ENCODE results near the gene DPEP2. TPM values are rescaled to one million over a fixed set of nuclear protein-coding genes. Genes with fewer than 3 reads are reported as not detected.

The DPEP2 gene
- total and polyA plus RNA-seq, 2 of the 13 experiments (the other 11 are each of a cell fraction or from before 2014, with no cell fraction given) = 0.18 TPM; not detected in 1

GRCh38 chr16:68040506-68041288 lies 41.4 kb upstream of the DPEP2 start (continued):
- TF ChIP-seq HMGA1 (CRISPR knock-in tag; conservative IDR thresholded peaks at IDR 0.05) (no peak), ZNF607 (CRISPR knock-in tag; IDR thresholded peaks at IDR 0.05; ENCODE audit: borderline replicate concordance) (peak; percentile 55; the same call in 1 of the 2 replicates), NFIB (CRISPR knock-in tag; IDR thresholded peaks at IDR 0.05; ENCODE audit: borderline replicate concordance) (no peak), NR1H2 (CRISPR knock-in tag; IDR thresholded peaks at IDR 0.05; ENCODE audit: borderline replicate concordance, low read depth) (no peak), SMAD1 (CRISPR knock-in tag; IDR thresholded peaks at IDR 0.05; ENCODE audit: borderline replicate concordance, low read depth) (no peak), HOXA7 (CRISPR knock-in tag; IDR thresholded peaks at IDR 0.05) (no peak), REPIN1 (CRISPR knock-in tag; IDR thresholded peaks at IDR 0.05; ENCODE audit: borderline replicate concordance, low read depth) (peak; percentile 79), KDM6A (CRISPR knock-in tag; IDR thresholded peaks at IDR 0.05; ENCODE audit: low read depth) (no peak), HNRNPH1 (optimal IDR thresholded peaks at IDR 0.05; ENCODE audit: low read depth, low read length) (no peak), ZNF572 (CRISPR knock-in tag; IDR thresholded peaks at IDR 0.05) (0 out of 2 replicates have a peak, but pooled peaks have one; percentile 61), MBNL3 (CRISPR knock-in tag; conservative IDR thresholded peaks at IDR 0.05) (no peak), ZNF276 (CRISPR knock-in tag; IDR thresholded peaks at IDR 0.05; ENCODE audit: low read depth) (no peak), ZNF274 (CRISPR knock-in tag; IDR thresholded peaks at IDR 0.05) (no peak), TEAD3 (CRISPR knock-in tag; optimal IDR thresholded peaks at IDR 0.05; ENCODE audit: borderline replicate concordance) (peak; percentile 37), POLR2A (IDR thresholded peaks at IDR 0.05; ENCODE audit: insufficient read depth in 1 of 2, low read depth in 2 of 2, low read length in 2 of 2) (no peak), SP2 (CRISPR knock-in tag; IDR thresholded peaks at IDR 0.05) (no peak), ZBTB8A (CRISPR knock-in tag; IDR thresholded peaks at IDR 0.05; ENCODE audit: borderline replicate concordance, low read depth) (peak; percentile 49; the same call in 1 of the 2 replicates), ERF (CRISPR knock-in tag; IDR thresholded peaks at IDR 0.05) (no peak), ZNF317 (CRISPR knock-in tag; IDR thresholded peaks at IDR 0.05) (0 out of 2 replicates have a peak, but pooled peaks have one; percentile 32), IKZF1 (IDR thresholded peaks at IDR 0.05) (no peak), FOXA3 (CRISPR knock-in tag; IDR thresholded peaks at IDR 0.05) (peak; percentile 47; the same call in 1 of the 2 replicates), TMF1 (CRISPR knock-in tag; IDR thresholded peaks at IDR 0.05; ENCODE audit: low read depth) (no peak), SKI (IDR thresholded peaks at IDR 0.05; ENCODE audit: partially characterized antibody) (peak; percentile 61), DMAP1 (CRISPR knock-in tag; IDR thresholded peaks at IDR 0.05) (no peak)
- TF ChIP-seq, protein P1, sequence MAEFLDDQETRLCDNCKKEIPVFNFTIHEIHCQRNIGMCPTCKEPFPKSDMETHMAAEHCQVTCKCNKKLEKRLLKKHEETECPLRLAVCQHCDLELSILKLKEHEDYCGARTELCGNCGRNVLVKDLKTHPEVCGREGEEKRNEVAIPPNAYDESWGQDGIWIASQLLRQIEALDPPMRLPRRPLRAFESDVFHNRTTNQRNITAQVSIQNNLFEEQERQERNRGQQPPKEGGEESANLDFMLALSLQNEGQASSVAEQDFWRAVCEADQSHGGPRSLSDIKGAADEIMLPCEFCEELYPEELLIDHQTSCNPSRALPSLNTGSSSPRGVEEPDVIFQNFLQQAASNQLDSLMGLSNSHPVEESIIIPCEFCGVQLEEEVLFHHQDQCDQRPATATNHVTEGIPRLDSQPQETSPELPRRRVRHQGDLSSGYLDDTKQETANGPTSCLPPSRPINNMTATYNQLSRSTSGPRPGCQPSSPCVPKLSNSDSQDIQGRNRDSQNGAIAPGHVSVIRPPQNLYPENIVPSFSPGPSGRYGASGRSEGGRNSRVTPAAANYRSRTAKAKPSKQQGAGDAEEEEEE (CRISPR knock-in tag; IDR thresholded peaks at IDR 0.05; ENCODE audit: borderline replicate concordance) = no peak

Data from HepG2 (cell line).